ENCODE results near the gene DOCK8.

DNA sequence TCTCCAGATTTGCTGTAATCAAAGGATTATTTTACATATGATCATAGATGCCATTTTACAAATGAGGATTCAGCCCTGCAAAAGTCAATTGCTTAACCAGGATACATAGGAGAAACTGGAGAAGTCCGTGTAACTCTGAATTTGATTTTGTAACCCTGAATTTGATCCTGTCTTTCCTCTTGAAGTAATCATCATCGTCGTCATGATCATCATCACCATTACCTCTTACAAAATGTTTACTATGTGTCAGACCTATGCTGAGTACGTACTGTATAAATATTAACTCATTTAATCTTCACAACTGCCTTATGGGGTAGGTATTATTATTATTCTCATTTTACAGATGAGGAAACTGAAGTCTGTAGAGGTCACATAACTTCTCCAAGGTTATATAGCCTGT, 271.5 kb downstream of the DOCK8 start:
- TF ChIP-seq CTCF (conservative IDR thresholded peaks at IDR 0.05): no peak
- no peak for TF ChIP-seq EZH2 (IDR thresholded peaks at IDR 0.05; ENCODE audit: low read depth)

Data from PC-9 (cell line).